GM19023 (cell line): ENCODE data around the gene KRT76.

Source experiments
- ATAC-seq: cut with Tn5 transposase; IDR thresholded peaks from one replicate; pipeline ENCODE4 v1.9.1; 2021; ENCODE audit warnings: mild to moderate bottlenecking, moderate library complexity; ENCODE audit not compliant: unreplicated experiment

KRT76 gene

DNA sequence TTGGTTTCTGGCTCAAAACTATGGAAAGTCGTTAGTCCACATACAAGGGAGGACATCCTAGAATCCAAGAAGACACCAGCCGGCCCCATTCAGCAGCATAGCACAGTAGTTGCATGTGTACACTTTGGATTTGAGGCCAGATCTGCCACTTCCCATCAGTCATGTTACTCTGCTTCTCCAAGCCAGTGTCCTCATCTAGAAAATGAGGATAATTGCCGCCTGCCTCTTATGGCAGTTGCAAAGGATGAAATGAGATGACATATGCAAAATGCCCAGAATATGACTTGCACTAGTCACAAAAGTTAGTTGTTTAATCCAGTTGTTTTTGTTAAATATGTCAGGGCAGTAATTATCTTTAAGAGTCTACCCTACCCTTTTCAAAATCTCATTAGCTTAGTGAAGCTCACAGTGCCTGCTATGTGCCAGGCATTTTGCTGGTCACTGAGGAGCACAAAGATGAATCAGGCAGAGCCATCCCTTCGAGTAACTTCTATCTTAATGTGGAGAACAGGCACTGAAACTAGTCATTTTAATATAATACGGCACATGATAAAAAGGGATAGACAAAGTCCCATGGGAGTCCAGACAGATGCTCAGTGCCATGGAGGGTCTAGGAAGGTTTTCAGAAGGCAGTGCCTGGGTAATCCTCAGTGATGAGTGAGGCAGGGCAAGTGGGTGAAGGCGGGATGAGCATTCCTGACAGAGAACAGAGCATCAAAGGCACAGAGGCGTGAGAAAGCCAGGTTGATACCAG, 6.6 kb upstream of the KRT76 start:
- no peak for ATAC-seq

DNA sequence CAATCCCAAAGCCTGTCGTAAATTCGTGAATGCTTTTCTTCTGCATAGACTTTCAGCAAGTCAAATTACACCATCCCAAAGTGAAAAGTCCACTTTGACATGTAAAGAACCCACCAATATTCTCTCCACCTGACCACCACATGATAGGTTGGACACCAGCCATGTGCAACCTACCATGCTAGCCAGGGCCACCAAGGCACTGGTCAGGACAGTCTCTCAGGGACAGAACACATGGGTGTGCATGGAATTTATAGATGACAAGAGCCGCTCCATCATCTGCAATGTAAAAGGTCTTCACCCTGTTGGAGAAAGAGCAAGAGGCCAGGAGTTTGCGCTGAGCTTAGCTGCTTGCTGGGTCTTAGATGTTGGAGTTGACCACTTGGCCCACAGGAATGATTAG, 5.4 kb upstream of the KRT76 start:
- ATAC-seq, result no peak

DNA sequence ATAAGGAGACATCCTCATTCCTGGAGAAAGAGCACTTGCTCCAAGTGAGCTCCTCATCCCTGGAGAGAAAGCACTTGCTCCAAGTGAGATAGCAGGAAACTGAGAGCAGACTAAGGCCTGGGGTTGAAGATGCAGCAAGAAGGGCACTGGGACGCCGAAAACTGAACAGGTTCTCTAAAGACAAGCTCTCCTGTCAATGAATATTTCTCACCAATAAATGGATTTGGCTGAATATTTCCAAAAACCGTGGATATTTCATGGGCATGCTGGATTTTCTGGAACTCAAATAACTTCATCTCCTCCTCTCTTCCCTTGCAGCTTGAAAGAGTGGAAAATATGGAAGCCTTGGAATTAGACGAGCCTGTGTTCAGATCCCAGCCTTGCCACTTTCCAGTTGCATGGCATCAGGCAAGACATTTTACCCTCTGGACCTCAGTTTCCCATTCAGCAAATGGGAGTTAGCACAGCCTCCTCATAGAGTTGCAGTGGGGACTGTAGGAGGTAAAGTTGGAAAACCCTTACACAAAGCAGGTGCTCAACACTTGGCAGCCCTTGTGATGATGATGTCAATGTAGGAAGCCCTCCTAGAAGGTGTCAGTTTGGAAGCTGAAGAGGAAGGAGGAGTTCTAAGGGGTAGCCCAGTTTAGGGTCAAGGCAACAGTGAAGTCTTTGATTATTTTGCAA, 4.4 kb upstream of the KRT76 start:
- no peak for ATAC-seq

DNA sequence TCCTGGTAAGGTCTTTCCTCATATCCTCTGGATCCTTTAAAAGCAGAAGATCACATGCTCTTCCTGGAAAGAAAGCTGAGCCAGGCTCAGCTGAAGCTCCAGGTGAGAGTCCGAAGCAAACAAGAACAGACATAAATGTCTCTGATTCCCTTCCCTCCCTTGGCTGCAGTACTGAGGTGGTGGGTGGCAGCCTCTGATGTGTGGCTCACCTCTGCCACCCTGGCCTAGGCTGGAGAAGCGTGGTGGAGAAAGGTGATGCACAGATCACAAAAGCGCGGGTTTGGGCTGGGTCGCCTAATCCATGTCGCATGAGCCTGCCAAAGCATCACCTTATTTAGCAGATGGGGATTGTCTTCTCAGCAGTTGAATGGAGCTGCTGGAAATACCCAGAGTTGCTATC, 2.8 kb upstream of the KRT76 start:
- ATAC-seq, result no peak

DNA sequence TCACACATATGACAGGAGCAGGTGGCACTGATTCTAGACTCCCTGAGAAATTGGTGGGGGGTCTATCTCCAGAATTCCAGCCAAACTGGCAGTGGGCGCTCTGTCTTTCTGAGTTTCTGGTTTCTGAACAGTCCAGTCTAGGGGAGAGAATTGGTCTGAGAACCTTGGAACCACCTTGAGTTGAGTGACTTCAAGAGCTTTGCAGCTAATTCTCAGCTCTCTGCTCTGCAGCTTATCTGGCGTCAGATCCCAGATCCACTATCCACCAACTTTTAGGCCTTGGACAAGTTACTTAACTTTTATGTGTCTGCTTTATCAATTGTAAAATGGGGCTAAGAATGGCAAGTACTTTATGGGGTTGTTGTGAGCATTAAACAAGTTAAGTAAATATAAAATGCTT, 1.7 kb upstream of the KRT76 start:
- ATAC-seq, result no peak

DNA sequence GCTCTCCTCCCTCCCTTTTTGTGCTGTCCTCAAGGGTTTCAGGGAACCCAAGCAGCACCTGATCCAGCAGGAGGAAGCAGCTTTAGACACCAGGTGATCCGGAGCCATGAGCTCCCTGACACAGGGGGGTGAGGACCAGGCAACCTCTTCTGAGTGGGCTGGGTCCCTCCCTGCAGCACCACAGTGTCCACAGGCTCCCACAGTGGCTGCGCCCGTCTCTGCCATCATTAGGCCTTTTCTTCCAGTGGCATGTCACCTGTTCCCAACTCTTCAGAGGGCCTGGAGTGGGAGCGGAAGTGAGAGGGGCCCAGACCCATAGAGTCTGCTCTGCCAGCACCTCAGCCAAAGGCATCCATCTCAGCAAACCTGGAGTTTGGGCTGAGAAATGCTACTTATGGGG, 421 bp upstream of the KRT76 start:
- no peak for ATAC-seq

DNA sequence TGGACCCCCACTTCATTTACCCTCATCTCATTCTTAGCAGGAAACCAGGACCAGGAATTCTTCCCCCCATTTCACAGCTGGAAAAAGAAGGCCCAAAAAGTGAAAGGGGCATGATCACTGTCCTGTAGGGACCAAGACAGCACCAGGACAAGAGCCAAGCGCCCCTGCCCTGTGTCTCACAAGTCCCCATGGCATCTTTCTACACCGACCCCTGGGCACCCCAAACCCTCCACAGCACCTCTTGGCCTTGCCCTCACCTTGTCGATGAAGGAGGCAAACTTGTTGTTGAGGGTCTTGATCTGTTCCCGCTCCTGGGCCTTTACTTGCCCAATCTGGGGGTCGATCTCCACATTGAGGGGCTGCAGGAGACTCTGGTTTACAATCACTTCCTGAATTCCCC, 710 bp downstream of the KRT76 start:
- ATAC-seq, result no peak

DNA sequence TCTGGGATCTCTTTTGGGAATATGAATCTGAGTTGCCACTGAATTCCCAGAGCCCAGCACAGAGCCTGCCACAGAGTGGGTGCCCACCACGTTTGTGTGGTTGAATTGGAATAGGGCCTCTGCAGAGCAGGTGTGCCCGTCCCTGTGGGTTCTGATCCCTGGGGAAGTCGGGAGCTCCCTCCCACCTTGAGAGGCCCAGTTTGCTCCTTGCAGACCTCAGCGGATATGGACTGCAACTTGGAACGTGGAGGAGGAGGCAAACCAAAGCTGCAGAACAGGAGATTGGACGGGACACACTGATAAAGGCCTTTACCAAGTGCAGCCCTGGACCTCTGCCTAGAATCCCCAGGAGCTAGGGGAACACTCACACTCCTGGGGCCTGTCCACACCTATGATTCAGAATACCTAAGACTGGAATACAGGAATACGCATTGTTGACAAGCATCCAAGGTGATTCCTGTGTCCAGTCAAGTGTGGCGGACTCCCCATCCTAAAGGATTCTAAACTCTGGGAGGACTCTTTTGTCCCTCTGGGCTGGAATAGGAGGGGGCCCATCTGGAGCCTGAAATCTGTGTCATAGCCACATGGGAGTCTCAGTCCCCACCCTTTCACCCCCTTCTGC, 2.4 kb downstream of the KRT76 start:
- ATAC-seq, result no peak

DNA sequence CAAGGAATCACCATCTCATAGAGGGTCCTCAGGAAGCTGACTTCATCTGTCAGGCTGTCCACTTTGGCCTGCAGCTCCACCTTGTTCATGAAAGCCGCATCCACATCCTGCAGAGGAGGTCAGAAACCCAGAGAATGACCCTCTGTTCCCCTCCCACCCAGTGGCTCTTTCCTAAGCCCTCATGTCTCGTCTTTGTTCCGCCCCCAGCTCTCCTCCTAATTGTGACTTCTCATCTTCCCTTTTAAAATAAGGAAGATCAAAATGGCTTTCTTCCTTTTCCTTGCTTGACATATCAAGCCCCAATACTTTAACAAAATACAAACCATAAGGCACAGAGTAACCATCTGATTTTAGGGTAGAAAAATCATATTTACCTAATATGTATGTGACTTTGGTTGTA, 4.4 kb downstream of the KRT76 start:
- no peak for ATAC-seq

DNA sequence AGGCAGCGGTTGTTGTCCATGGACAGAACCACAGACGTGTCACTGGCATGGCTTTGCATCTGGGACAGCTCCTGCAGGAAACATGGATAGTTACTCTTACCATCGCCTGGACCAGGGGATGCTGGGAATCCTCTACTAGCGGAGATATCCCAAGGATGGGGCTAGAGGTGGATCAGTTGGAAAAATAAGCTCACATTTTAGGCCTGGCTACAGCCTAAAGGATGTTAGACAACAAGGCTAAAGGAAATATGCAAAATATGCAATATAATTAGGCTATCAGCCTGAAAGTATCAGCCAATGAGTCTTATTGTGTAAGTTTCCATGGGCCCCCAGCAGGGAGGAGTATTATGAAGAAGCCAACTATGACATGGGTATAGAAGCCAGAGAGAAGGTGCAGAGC, 5.0 kb downstream of the KRT76 start:
- no peak for ATAC-seq

DNA sequence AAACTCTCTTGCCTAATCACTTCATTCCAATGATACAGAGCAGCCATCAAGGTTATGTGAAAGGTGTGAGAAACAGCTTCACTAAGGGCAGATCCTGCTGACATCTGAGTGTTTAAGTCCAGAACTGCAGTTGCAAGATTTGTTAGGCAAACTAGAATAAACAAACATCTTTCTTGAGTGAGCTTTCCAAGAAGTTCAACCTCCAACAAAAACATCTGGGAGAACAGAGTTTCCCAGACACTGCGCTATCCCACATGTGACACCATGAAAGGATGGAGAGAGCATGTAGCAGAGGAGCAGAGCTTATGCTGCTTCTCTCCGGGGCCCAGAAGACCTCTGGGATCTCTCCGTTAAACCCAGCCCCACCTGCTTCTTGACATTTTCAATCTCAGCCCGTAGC, 5.6 kb downstream of the KRT76 start:
- ATAC-seq, result no peak

DNA sequence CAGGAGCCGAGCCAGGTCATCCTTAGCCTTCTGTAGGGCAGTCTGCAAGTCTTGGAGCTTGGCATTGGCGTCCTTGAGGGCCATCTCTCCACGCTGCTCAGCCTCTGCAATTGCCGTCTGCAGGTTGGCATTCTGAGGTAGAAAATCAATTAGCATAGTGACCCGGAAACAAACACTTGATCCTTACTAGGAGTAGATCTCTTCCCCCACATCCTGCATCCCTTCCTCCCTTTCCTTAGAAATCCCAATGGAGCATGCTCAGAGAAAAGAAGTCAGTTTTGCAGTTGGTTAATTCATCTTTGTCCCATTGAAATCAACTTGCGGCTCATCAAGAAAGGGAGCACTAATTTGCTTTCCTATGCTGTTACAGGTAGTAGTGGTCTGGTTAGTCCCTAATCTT, 6.1 kb downstream of the KRT76 start:
- no peak for ATAC-seq

DNA sequence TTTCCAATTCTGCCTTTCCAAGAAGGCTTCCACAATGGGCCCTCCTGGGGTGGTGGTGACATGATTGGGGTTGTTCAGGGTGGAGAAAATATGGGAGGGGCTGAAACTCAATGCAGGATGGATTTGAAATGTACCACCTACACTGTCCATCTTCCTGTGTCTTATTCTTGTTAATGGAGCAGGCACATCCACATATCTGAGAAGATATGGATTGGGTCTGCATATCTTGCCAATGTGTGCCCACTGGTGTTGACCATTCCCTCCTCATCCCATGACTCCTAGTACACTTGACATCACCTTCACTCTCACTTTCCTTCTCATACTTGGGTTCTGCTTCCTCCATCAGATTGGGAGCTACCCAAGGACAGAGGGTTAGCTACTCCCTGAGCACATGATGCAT, 7.2 kb downstream of the KRT76 start:
- no peak for ATAC-seq

DNA sequence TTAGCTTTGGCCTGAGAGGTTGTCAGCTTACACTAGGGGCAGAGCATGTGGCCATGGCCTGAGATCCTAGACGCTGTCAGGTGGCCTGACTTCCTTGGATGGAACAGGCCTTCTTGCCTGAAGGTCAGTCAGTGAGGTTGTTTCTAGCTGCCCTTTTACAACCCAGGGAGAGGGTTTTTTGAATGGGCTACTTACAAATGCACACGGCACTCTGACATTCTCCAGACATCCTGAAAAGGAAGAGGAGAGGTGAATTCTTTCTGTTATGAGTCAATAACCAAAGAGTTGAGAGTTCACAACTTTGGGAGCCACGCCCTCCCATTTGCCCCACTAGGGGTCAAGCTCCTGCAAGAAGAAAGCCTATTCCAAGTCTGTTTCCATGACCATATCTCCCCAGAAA, 7.8 kb downstream of the KRT76 start:
- ATAC-seq, result no peak

DNA sequence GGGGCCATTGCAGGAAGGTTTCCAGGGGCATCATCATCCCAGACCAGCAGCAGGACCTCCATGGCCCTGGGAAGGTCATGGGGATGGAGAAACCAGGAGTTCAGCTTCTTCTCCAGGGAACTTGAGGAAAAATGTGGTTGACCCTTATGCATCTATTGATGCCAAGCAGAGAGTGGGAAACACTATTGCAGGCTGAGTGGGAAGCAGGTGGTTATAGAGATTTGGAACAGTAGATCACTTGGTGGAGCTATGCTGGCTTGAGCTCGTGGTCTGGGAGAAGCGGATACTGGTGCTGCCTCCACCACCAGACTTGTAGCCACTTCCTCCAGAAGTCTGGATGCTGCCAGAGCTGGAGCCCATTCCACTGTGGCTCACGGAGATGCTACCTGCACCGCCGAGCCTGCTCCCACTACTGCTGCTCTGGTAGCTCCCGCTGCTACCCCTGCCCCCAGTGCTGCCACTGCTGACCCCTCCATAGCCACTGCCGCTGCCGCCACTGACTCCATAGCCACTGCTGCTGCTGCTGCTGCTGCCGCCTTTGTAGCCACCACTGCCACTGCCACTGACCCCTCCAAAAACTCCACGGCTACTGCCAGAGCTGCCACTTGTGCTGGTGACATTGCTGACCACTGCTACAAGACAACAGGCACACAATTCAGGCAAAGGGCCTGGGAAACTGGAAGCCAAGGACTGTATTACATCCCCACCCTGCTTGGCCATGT, 8.5 kb downstream of the KRT76 start:
- ATAC-seq, result no peak

DNA sequence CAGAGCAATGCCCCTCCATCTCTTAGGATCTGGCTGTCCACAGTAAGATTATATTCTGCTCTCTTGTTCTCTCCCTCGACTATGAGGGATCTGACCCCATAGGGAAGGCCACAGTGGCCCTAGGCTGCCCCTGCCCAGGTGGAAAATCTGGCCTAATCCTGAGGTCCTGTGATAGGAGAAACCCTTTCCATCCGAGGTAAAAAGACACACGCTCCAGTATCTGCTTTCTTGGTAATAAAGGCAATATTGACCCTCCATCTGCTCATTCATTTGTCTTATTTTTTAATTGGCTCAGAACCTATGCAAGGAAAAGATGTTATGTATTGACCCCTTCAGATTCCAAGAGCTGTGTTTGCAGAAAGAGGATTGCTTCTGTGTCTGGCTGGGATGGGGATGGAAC, 9.7 kb downstream of the KRT76 start:
- ATAC-seq, result no peak

DNA sequence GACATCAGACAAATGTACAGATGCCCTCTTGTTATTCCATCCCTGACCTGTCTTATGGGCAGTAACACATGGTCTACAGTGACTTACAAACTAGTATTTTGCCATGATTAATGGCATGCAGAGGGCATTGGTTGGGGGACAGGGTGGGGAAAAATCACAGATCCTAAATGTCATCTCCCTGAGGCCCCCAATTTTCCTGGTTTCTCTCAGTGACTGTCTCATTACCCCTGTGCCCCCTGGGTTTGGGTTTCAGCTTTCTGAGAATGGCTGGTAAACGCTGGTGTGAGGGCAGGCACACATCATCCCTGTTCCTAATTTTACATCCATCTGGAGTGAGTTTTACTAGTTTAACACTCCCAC, 10.1 kb downstream of the KRT76 start:
- no peak for ATAC-seq

DNA sequence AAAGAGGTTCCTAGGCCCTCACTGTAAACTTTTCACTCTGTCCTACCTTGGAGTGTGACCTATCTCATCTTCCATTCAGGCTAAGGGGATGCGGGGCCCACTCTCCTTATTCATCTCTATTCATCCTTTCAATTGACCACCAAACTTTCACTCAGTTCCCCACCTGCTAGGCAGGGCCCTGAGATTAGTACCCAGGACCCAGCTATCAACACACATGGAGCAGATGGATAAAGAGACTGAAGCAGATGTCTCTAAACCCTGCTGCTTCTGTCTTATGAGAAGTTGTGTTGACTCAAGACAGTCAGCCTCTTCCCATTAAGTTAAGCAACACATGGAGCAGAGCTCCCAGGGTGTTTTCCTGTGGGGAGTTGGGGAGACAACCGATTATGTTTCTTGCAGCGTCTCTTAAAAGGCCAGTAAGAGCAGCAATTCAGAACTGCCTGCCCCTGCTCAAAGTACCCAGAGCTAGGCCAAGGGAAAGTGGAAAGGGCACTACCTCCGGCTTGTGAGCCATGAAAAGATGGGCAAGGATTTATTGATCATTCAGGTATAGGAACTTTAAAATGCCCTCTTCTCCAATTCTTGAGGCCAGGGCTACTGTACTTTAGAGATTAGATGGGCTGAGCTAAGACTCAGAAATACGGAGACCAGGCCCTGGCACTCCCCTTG, 10.7 kb downstream of the KRT76 start:
- ATAC-seq, result no peak

DNA sequence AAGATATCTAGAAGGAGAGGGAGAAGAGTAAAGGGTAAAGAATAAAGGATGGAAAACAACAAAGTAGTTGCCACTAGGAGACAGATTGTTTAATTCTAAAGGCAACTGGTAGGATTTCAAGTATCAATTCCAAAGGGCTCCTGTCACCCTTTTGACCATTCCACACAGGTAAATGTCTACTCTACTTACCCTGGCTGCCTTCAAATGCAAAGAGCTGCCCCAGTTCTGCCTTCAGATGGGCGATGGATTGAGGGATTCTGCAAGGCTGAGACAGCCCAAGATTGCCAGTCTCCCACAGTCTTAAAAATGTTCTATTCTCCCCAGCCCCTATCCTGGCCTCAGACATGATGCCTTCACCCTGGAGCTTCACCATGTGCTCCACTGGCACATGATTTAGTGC, 11.4 kb downstream of the KRT76 start:
- no peak for ATAC-seq

DNA sequence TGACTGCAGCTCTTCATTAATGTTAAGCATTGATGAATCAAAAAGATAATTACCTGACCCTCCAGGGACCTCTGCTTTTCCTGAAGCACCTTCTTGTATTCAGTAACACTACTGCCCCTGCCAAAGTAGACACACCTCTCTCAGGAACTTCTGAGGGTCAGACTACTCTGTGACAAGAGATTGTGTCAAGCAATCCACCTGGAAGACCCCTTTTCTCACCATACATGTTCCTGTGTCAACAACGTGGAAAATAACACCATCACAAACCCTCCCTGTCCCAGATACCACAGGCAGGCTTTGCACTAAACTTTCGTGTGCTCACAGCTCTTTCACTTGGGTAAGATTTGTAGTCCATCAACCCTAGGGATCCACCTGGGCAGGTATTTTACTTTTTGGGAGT, 13.2 kb downstream of the KRT76 start:
- ATAC-seq, result no peak

DNA sequence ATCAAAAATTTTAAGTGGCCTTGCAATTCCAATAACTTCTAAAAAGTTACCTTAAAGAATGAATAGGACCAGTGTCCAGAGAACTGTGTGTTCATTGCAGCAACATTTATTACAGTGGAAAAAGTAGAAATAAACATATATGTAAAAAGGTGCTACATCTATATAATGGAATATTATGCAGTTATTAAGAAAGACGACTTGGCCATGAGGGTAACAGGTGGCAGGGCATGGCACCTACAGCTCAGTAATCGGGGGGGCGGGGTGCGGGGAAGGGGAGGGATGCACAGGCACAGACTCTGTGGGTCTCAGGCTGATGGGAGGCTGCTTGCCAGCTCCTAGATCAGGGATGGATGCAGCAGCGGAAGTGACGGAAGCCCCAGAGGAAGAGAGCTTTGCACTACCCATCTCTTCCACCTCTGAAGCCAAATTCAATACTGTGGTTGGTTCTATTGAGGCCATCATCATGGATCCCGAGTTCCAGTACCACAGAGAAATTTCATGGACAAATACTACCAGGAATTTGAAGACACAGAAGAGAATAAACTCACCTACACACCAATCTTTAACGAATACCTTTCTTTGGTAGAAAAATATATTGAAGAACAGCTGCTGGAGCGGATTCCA, 14.0 kb downstream of the KRT76 start:
- ATAC-seq, result no peak
